ENCODE data around the gene RAMP3. TPM values are rescaled to one million over a fixed set of nuclear protein-coding genes. Genes with fewer than 3 reads are reported as not detected.
"Not testable (repeated sequence)": the region's sequence is repeated elsewhere in the genome, so short reads cannot be mapped to it uniquely, and the experiment has no call there.

RAMP3 gene
- total RNA-seq, 1 donor from 2014 or later = not detected

DNA sequence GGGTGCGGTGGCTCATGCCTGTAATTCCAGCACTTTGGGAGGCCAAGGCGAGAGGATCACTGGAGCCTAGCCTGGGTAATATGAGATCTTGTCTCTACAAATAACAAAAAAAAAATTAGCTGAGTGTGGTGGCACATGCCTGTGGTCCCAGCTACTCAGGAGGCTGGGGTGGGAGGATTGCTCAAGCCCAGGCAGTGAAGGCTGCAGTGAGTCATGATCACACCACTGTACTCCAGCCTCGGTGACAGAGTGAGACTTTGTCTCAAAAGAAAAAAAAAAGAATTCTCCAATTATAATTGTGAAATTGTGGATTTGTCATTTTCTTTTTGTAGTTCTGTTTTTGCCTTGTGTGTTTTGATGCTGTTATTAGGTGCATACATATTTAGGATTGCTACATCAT is 6.7 kb downstream of the RAMP3 start:
- intact Hi-C loops (cut with micrococcal nuclease); H3K9me3 Mint-ChIP-seq; H3K27ac Mint-ChIP-seq; H3K4me1 Mint-ChIP-seq (ENCODE audit: low read depth); H3K4me3 Mint-ChIP-seq; H3K36me3 Mint-ChIP-seq (ENCODE audit: low read depth); DNase-seq (ENCODE audit: low spot score): not testable (repeated sequence)
- H3K27me3 Mint-ChIP-seq (ENCODE audit: insufficient read depth) = peaks cover 21% of the 10 kb centered on the region

DNA sequence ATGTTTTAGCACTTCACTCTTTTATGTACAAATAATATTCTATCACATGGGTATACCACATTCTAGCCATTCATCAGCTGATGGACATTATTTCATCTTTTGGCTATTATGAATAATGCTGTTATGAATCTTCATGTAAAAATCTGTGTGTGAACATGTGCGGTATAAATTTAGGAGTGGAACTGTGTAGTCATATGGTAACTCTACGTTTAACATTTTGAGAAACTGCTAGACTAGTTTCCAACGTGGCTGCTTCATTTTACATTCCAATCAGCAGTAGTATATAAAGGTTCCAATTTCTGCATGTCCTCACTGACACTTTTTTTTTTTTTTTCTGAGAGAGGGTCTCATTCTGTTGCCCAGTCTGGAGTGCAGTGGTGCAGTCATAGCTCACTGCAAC is 8.3 kb downstream of the RAMP3 start:
- intact Hi-C loops (cut with micrococcal nuclease) = no loop called here
- H3K27ac Mint-ChIP-seq = no peak overlapping the region
- H3K36me3 Mint-ChIP-seq (ENCODE audit: low read depth) = no peaks in the 10 kb centered on the region
- peaks cover 6% of the 10 kb centered on the region for H3K4me1 Mint-ChIP-seq (ENCODE audit: low read depth)
- peaks cover 8% of the 10 kb centered on the region for H3K9me3 Mint-ChIP-seq
- no peak for DNase-seq (ENCODE audit: low spot score)
- no peak overlapping the region for H3K4me3 Mint-ChIP-seq
- H3K27me3 Mint-ChIP-seq (ENCODE audit: insufficient read depth) = peaks cover 24% of the 10 kb centered on the region

DNA sequence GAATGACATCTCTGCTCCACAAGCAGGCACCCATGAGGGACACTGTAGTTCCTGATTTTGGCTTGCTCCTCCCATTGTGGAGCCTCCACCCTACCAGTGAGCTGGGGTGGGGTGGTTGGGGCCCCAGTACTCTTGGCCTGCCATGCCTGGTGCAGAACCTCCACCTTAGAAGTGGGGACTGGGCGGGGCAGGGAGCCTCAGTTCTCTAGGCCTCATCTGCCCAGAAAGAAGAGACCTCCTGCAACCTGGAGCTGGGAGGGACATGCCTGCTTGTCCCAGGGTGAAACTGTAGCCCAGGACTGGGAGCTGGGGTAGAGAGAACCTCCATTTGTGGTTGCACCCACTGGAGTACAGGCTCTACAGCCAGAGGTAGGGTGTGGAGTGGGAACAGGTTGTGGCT is 14.4 kb downstream of the RAMP3 start:
- H3K9me3 Mint-ChIP-seq = no peaks in the 10 kb centered on the region
- no peak overlapping the region for H3K27ac Mint-ChIP-seq
- no peak overlapping the region for H3K4me3 Mint-ChIP-seq
- DNase-seq (ENCODE audit: low spot score) = no peak
- intact Hi-C loops (cut with micrococcal nuclease) = no loop called here
- H3K27me3 Mint-ChIP-seq (ENCODE audit: insufficient read depth) = peaks cover 20% of the 10 kb centered on the region
- no peaks in the 10 kb centered on the region for H3K4me1 Mint-ChIP-seq (ENCODE audit: low read depth)
- no peaks in the 10 kb centered on the region for H3K36me3 Mint-ChIP-seq (ENCODE audit: low read depth)

DNA sequence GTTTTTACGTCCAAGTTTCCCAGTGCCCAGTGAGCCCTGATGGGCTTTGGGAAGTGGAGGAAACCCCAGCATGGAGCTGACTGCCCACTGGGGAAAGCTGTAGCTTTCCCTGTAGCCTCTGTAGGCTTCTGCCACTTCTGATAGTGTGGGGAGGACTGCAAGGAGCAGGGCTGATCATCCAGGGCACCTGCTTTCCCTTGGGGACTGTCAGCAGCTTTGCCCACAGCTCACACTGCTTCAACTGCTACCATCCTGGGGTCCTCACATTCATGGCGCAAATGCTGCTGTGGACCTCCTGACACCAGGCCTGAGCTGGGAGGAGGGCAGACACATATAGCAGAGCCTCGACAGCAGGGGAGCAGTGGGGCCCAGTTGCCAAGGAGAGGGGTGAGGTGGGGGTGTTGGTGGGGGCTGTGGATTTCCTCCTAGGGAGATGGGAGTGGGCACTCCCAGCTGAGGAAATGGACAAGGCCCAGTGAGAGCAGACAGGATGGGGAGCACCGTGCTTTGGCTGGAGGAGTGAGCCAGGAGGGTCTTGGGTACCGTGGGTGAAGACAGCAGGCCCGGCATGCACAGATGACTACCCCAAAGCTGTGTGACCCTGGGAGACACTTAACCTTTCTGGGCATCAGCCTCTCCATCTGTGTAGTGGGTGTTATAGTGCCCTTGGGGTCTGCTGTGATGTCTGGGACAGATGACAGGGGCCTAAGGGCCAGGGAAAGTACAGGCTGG is 16.2 kb downstream of the RAMP3 start:
- H3K27ac Mint-ChIP-seq = no peak overlapping the region

GRCh38 chr7:45174328-45174610 is 16.7 kb downstream of the RAMP3 start:
- Mint-ChIP-seq H3K36me3 (ENCODE audit: low read depth) (no peaks in the 10 kb centered on the region), H3K9me3 (no peaks in the 10 kb centered on the region), H3K27me3 (ENCODE audit: insufficient read depth) (peaks cover 14% of the 10 kb centered on the region), H3K4me1 (ENCODE audit: low read depth) (no peaks in the 10 kb centered on the region), H3K4me3 (no peak overlapping the region), H3K27ac (no peak overlapping the region)
- DNase-seq (ENCODE audit: low spot score) = no peak
- intact Hi-C loops (cut with micrococcal nuclease) = no loop called here

More for the DNA sequence above, 16.2 kb downstream of the RAMP3 start:
- Mint-ChIP-seq H3K36me3 (ENCODE audit: low read depth) (no peaks in the 10 kb centered on the region), H3K4me1 (ENCODE audit: low read depth) (no peaks in the 10 kb centered on the region), H3K27me3 (ENCODE audit: insufficient read depth) (peaks cover 19% of the 10 kb centered on the region), H3K9me3 (no peaks in the 10 kb centered on the region), H3K4me3 (no peak overlapping the region)
- intact Hi-C loops (cut with micrococcal nuclease) = no loop called here
- DNase-seq (ENCODE audit: low spot score) = no peak

- peaks cover 12% of the 10 kb centered on the region for H3K27me3 Mint-ChIP-seq (ENCODE audit: insufficient read depth)
- no peak for DNase-seq (ENCODE audit: low spot score)
- no peak overlapping the region for H3K4me3 Mint-ChIP-seq
- H3K9me3 Mint-ChIP-seq = no peaks in the 10 kb centered on the region
- H3K36me3 Mint-ChIP-seq (ENCODE audit: low read depth) = no peaks in the 10 kb centered on the region
- no peaks in the 10 kb centered on the region for H3K4me1 Mint-ChIP-seq (ENCODE audit: low read depth)
- H3K27ac Mint-ChIP-seq = no peak overlapping the region
- intact Hi-C loops (cut with micrococcal nuclease) = no loop called here
Observed at GRCh38 chr7:45174966-45175765, 17.6 kb downstream of the RAMP3 start.

DNA sequence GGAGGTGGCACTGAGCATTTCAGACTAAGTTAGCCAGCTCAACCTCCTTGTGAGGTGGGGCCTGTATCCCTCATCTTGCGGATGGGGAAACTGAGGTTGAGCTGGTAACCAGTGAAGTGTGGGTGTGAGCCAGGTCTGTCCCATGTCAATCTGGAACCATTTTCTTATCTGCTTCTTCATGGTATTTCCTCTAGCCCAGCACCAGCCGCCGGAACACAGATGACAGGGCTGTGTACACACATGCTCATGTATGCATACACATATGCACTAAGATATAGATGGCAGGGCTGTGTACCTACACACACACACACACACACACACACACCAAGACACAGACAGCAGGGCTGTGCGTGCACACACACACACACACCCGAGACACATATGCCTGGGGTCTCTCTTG is 18.5 kb downstream of the RAMP3 start:
- Mint-ChIP-seq H3K4me1 (ENCODE audit: low read depth) (no peaks in the 10 kb centered on the region), H3K27me3 (ENCODE audit: insufficient read depth) (peaks cover 12% of the 10 kb centered on the region), H3K27ac (no peak overlapping the region), H3K4me3 (no peak overlapping the region), H3K36me3 (ENCODE audit: low read depth) (no peaks in the 10 kb centered on the region), H3K9me3 (no peaks in the 10 kb centered on the region)
- no peak for DNase-seq (ENCODE audit: low spot score)
- intact Hi-C loops (cut with micrococcal nuclease) = no loop called here

DNA sequence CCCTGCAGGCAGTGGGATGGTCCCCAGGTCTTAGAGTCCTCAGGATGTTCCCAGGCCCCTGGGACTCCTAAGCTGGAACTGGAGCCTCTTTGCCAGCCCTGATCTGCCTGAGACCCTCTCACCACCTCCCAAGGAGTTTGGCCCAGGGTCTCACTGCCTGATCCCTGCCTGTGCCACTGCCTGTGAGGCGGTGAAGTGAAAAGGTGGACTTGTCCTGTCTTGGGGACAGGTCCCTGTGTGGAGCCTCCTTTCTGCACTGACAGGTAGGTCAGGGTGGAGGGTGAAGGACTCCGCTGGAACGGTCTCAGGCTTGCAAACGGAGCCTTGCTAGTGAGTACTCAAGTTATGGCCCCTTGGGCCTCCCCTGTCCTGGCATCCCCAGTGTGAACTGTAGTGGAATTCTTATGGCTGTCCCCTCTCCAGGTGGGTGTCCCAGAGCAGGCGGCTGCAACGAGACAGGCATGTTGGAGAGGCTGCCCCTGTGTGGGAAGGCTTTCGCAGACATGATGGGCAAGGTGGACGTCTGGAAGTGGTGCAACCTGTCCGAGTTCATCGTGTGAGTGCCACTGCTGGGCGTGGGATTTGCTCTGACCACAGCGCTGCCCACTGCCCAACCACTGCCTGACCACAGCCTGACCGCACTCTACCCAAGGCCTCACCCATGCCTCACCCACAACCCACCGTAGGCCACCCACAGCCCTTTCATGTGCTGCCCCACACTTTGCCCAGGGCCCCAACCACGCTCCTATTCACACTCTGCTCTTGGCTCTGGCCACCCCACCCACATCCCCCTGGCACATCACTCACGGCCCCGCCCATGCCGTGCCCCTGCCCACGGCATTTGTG is 19.5 kb downstream of the RAMP3 start:
- no peak for DNase-seq (ENCODE audit: low spot score)
- Mint-ChIP-seq H3K27me3 (ENCODE audit: insufficient read depth) (peaks cover 16% of the 10 kb centered on the region), H3K36me3 (ENCODE audit: low read depth) (no peaks in the 10 kb centered on the region), H3K27ac (no peak overlapping the region), H3K4me3 (no peak overlapping the region), H3K9me3 (no peaks in the 10 kb centered on the region), H3K4me1 (ENCODE audit: low read depth) (no peaks in the 10 kb centered on the region)
- intact Hi-C loops (cut with micrococcal nuclease) = no loop called here

DNA sequence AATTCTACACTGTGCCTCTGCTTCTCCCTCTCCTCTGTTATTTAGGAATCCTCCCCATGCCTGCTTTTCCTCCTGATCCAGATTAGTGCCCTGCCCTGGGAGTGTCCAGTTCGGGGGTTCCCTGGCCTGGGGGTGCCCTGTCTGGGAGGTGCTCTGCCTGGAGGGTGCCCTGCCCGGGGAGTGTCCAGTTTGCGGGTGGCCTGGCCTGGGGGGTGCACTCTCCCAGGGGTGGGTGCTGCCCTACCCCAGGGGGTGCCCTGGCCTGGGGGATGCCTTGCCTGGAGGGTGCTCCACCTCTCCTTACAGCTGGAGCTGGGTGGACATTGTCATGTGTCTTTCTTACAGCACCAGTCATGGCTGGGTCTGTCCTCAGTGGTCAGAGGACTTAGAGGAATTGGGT is 20.2 kb downstream of the RAMP3 start:
- H3K4me1 Mint-ChIP-seq (ENCODE audit: low read depth) = no peaks in the 10 kb centered on the region
- intact Hi-C loops (cut with micrococcal nuclease) = no loop called here

DNA sequence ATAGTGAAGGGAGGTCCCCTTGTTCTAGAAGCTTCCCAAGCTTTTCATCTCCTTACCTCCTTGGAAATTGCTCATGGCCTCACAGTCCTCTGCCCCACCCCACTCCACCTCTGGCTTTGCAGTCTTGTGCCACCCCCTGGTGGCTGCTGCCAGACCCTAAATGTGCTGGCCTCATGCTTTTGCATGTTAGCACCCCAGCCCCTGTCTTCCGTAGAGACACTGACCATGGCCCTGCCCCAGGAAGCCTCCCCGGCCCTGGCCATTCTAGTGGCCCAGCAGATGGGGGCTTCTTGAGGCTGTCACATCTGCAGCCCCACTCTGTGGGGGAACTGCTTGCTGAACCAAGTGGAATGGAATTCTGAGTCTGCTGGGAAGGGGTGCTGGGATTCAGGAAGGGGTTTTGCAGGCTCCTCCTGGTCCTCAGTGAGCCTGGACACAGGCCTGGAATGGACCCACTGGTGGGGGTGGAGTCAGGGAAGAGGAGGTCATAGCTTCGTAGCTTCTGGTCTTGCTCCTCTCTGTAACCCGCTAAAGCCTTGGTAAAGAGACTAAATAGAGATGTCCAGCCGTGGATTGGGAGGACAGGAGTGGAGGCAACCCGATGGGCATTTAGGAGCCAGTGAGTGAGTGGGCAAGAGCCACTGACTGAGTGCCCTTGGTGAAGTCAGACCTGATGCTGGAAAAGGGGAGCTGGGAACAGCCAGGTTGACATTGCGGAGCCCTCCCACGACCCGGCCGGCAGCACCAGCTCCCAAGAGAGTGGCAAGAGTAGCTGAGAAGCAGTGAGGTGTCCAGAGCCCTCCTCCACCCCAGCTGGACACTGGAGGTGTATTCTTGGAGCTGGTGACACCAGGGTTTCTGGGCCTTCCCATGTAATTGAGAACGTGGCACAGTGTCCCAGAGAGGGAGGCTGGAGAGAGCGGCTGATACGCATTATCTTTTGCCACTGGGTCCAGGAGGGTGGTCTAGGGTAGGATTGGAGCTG is 20.9 kb downstream of the RAMP3 start:
- no peaks in the 10 kb centered on the region for H3K9me3 Mint-ChIP-seq
- H3K4me3 Mint-ChIP-seq = no peak overlapping the region
- DNase-seq (ENCODE audit: low spot score) = no peak
- intact Hi-C loops (cut with micrococcal nuclease) = no loop called here
- peaks cover 11% of the 10 kb centered on the region for H3K27me3 Mint-ChIP-seq (ENCODE audit: insufficient read depth)
- H3K27ac Mint-ChIP-seq = no peak overlapping the region
- H3K4me1 Mint-ChIP-seq (ENCODE audit: low read depth) = no peaks in the 10 kb centered on the region
- no peaks in the 10 kb centered on the region for H3K36me3 Mint-ChIP-seq (ENCODE audit: low read depth)

More for the DNA sequence above, 20.2 kb downstream of the RAMP3 start:
- no peak overlapping the region for H3K27ac Mint-ChIP-seq
- H3K36me3 Mint-ChIP-seq (ENCODE audit: low read depth) = no peaks in the 10 kb centered on the region
- H3K4me3 Mint-ChIP-seq = no peak overlapping the region
- no peak for DNase-seq (ENCODE audit: low spot score)
- no peaks in the 10 kb centered on the region for H3K9me3 Mint-ChIP-seq
- H3K27me3 Mint-ChIP-seq (ENCODE audit: insufficient read depth) = peaks cover 11% of the 10 kb centered on the region

- Mint-ChIP-seq H3K36me3 (ENCODE audit: low read depth) (no peaks in the 10 kb centered on the region), H3K4me1 (ENCODE audit: low read depth) (no peaks in the 10 kb centered on the region), H3K27me3 (ENCODE audit: insufficient read depth) (peaks cover 11% of the 10 kb centered on the region), H3K9me3 (no peaks in the 10 kb centered on the region), H3K27ac (no peak overlapping the region), H3K4me3 (no peak overlapping the region)
- intact Hi-C loops (cut with micrococcal nuclease) = no loop called here
- no peak for DNase-seq (ENCODE audit: low spot score)
Observed at GRCh38 chr7:45179666-45180065, 22.1 kb downstream of the RAMP3 start.

Measured in activated T-helper 1 cell treated with anti-CD3 and anti-CD28 coated beads, Interleukin-12 subunit alpha, Interleukin-12 subunit beta, Interleukin-2, Interleukin-4 antibody, amounts not matched to agents 30 ng/mL and 10 ng/mL and 1 ng/mL, durations not matched to agents 14 hours and 24 hours and 36 hours (primary cell).